ENCODE measurements around the gene TMEM263. TPM values are rescaled to one million over a fixed set of nuclear protein-coding genes. Genes with fewer than 3 reads are reported as not detected.
"Not testable (repeated sequence)": the region's sequence is repeated elsewhere in the genome, so short reads cannot be mapped to it uniquely, and the experiment has no call there.

TMEM263 gene
- polyA plus RNA-seq, 3 donors, result 72.8 to 87.7 (median 83.6) TPM

GRCh38 chr12:106975993-106976658 is 20.4 kb downstream of the TMEM263 start:
- DNase-seq (ENCODE audit: extremely low read depth in 1 of 11, low read depth in 9 of 11, low spot score in 4 of 11), result no peak

DNA sequence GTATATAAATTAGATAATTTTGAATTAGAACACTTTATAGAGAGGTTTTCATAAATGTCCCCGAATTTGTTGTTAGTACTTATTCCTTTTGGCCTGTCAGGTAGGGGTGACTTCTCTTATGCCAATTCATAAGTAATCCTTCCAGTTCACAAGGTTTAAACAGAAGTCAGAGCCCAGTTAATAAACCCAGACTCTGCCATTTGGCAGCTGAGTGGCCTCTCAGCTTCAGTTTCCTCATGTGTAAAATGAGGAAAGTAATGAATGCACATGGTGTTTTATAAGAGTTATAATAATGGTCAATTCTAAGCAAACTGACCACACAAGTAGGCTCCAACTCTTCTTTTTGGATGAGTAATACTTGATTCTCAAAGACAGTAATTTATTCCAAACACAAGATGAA is 21.0 kb downstream of the TMEM263 start:
- no peak for DNase-seq (ENCODE audit: extremely low read depth in 1 of 11, low read depth in 9 of 11, low spot score in 4 of 11)

DNA sequence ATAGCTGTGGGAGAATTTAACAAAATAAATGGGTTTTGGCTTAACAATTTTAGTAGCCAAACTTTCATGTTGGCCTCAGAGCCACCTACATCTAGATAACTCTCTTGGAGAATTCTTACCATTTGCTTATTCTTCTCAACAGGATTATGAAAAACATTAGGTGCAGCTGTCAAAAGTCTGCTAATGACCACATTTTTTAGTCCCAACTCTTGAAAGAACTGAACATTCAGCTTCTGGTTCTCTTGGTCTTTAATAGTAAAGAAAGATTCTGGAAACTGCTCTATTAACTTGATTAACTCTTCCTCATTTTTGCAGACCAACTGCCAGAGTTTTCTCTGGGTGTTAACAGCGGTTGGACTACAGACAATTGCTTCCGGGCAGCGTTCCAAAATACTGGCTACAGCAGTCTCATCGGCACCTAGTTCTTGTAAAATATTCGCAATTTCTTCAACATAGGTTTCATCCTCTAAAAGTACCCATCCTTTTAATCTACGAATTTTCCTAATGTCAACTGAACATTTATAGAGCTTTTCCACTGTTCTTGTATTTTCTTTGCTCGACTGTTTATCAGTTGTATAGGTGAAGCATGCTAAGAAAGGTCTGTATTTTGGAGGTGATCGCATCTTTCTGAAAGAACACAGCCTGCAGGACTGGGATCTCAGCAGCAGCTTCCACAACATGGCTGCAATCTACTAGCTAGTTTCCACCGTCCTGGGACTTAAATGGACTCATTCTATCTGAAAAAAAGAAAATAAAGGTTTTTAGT is 22.5 kb downstream of the TMEM263 start:
- DNase-seq (ENCODE audit: extremely low read depth in 1 of 11, low read depth in 9 of 11, low spot score in 4 of 11), result no peak

DNA sequence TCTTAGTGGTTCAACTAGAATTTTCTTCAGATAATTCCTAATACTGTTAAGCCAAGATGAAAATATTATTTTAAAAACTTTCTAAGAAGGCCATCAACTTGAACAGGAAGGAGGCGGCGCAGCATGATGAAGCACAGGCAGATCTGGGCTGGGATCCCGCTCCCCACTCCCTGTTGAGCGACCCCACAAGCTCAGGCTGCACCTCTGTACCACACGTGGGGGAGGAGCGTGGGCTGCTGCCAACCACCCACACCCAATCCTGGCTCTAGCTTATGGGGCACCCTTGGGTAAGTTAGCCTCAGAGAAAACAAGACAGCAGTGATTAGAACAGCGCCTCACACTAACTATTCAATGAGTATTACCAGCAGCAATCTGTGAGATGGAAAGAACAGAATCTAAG is 25.2 kb downstream of the TMEM263 start:
- no peak for DNase-seq (ENCODE audit: extremely low read depth in 1 of 11, low read depth in 9 of 11, low spot score in 4 of 11)

- DNase-seq (ENCODE audit: extremely low read depth in 1 of 11, low read depth in 9 of 11, low spot score in 4 of 11), result no peak
These were observed 26.1 kb downstream of the TMEM263 start for GRCh38 chr12:106981788-106982187.

- no peak for DNase-seq (ENCODE audit: extremely low read depth in 1 of 11, low read depth in 9 of 11, low spot score in 4 of 11)
These were observed 26.5 kb downstream of the TMEM263 start for GRCh38 chr12:106982229-106982628.

- no peak for DNase-seq (ENCODE audit: extremely low read depth in 1 of 11, low read depth in 9 of 11, low spot score in 4 of 11)
These were observed 29.0 kb downstream of the TMEM263 start for GRCh38 chr12:106984588-106985137.

- DNase-seq (ENCODE audit: extremely low read depth in 1 of 11, low read depth in 9 of 11, low spot score in 4 of 11), result no peak
These were observed 29.8 kb downstream of the TMEM263 start for GRCh38 chr12:106985479-106985878.

DNA sequence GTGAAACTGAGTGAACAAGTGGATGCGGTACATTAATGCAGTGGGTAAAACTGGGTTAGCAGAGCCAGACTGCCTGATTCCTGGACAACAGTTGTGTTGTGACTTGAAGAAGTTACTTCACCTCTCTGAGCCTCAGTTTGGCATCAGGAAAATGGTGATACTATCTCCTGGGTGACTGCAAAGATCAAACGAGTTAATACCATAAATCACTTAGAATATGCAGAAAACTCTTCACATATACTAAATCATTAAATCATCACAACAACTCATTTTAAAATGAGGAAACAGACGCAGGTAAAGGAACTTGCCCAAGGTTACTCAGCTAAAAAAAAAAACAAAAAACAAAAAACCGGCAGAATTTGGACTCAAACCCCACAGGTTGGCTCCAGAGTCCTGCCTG is 30.4 kb downstream of the TMEM263 start:
- no peak for DNase-seq (ENCODE audit: extremely low read depth in 1 of 11, low read depth in 9 of 11, low spot score in 4 of 11)

DNA sequence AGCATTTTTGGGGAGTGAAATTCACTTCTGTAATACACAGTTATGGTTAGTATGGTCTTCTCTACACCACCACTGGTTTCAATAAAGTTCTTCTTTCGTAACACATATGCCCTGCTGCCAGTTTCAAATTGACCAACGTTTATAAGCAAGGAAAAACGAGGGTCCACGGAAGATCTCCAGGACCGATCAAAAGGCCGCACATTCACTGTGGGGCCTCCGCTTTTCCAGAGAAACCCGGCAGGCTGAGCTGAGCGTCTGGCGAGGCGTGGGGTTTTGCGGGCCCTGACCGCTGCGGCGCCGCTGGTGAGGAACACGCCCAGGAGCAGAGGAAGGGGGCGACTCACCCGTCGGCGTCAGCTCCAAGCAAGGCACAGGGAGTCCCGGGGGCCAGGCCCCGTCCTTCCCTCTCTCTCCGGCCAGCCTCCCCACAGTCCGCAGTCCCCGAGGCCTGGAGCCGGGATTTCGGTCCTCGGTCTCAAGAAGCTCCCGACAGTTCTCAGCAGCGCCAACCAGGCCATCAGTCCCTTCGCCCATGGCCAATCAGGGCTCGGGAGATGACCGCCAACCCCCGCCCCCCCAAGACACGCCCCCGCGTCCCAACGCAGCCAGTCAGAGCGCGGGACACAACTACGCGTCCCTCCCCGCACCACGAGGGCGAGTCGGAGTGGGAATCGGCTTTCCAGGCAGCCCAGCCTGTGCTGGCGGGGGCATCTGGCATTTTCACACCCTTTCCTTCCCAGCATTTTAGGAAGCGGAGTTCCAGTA is 31.1 kb downstream of the TMEM263 start, which contains the start of gene MTERF2:
MTERF2 (minus strand) TSS at position 522 of the 765 bp plus-strand sequence. CDS start 8,432 bp downstream, outside the sequence.
- peak; percentile 73 to 93 (median 88) for DNase-seq (ENCODE audit: extremely low read depth in 1 of 11, low read depth in 9 of 11, low spot score in 4 of 11)

- DNase-seq (ENCODE audit: extremely low read depth in 1 of 11, low read depth in 9 of 11, low spot score in 4 of 11), result no peak
These were observed 32.1 kb downstream of the TMEM263 start for GRCh38 chr12:106987846-106988245.

GRCh38 chr12:106994579-106995220 is 39.0 kb downstream of the TMEM263 start:
- no peak for DNase-seq (ENCODE audit: extremely low read depth in 1 of 11, low read depth in 9 of 11, low spot score in 4 of 11)

GRCh38 chr12:106996102-106996501 is 40.4 kb downstream of the TMEM263 start:
- DNase-seq (ENCODE audit: extremely low read depth in 1 of 11, low read depth in 9 of 11, low spot score in 4 of 11), result not testable (repeated sequence)

DNA sequence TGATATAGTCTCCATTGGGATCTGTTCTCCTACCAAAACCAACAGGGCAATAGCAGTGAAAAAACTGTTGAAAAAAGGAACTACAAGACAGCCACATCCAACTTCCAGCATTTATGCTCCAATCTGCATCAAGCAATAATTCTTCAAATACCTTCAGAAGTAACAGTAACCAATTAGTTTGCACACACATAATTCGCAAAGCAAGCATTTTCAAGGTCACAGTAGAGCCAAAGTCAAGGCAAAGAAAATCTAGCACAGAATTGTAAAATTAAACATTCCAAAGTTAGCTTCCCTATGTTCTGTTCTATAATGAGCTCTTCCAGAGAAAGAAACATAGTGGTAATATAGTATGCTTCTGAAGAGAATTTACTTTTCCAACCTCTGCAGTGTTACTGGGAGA is 42.2 kb downstream of the TMEM263 start:
- no peak for DNase-seq (ENCODE audit: extremely low read depth in 1 of 11, low read depth in 9 of 11, low spot score in 4 of 11)

DNA sequence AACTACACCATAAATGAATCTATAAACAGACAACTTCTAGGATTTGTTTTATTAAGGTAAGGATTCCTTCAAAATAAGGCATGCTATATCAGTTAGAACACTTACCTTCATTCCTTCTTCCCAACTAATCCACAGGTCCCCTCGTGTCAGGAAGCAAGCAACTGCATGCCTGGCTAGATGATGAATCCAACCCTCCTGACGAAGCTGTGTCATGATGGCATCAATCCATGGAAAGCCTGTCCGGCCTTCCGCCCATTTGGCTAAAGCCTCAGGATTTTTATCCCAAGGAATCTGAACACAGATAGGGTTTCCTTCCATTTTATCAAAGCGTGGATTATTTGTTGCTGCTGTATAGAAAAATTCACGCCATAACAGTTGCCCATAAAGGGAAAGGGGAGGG is 43.7 kb downstream of the TMEM263 start:
- DNase-seq (ENCODE audit: extremely low read depth in 1 of 11, low read depth in 9 of 11, low spot score in 4 of 11), result no peak

DNA sequence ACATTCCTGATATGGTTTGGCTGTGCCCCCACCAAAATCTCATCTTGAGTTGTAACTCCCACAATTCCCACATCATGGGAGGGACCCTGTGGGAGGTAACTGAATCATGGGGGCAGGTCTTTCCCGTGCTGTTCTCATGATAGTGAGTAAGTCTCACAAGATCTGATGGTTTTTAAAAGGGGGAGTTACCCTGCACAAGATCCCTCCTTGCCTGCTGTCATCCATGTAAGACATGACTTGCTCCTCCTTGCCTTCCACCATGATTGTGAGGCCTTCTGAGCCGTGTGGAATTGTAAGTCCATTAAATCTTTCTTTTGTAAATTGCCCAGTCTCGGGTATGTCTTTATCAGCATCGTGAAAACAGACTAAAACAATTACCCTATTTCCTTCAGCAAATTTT is 47.0 kb downstream of the TMEM263 start:
- DNase-seq (ENCODE audit: extremely low read depth in 1 of 11, low read depth in 9 of 11, low spot score in 4 of 11), result not testable (repeated sequence)

DNA sequence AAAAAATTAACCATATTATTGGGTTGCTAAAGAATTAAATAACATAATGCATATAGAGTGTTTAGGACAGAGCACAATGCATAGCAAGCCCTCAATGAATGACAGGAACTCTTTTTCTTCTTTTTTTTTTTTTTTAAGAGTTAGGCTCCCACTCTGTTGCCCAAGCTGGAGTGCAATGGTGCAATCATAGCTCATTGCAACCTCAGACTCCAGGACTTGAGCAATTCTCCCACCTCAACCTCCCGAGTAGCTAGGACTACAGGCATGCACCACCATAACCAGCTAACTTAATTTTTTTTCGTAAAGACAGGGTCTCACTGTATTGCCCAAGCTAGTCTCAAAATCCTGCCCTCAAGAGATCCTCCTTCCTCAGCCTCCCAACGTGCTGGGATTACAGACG is 51.7 kb downstream of the TMEM263 start:
- DNase-seq (ENCODE audit: extremely low read depth in 1 of 11, low read depth in 9 of 11, low spot score in 4 of 11), result no peak

- DNase-seq (ENCODE audit: extremely low read depth in 1 of 11, low read depth in 9 of 11, low spot score in 4 of 11), result no peak
These were observed 55.8 kb downstream of the TMEM263 start for GRCh38 chr12:107011519-107011918.

Data from renal cortex interstitium (tissue), 11 donors.